WTC11 (cell line): ENCODE measurements around the gene ADAM22. TPM values are rescaled to one million over a fixed set of nuclear protein-coding genes. Genes with fewer than 3 reads are reported as not detected.

Experiments used
- ATAC-seq: fragments of 200-7000 bp; cut with Tn5 transposase; 2 replicates; pipeline ENCODE4 v1.10.0; 2021; ENCODE audit warnings: mild to moderate bottlenecking, moderate library complexity
- CTCF ChIA-PET: fragments of 300-600 bp; sonication (Branson Sonifier 250); formaldehyde crosslinking; loops from one replicate; lab custom pipeline; 2021; ENCODE audit warnings: antibody characterized with exemption; lab: Charles Lee
- POLR2A ChIA-PET: fragments of 350-600 bp; sonication (Branson Sonifier 250); formaldehyde crosslinking; loops from one replicate; lab custom pipeline; 2021; ENCODE audit warnings: antibody characterized with exemption; lab: Charles Lee
- DNase-seq: peaks from one replicate; pipeline ENCODE4 v3.0.0; 2021; ENCODE audit warnings: low spot score
- H3K27ac Mint-ChIP-seq: 2 replicates; pipeline ENCODE4 v1.8.0; 2021; ENCODE audit warnings: mixed read lengths
- H3K27me3 Mint-ChIP-seq: 2 replicates; pipeline ENCODE4 v1.8.0; 2021; ENCODE audit warnings: low read depth, mild to moderate bottlenecking, moderate library complexity, mixed read lengths
- H3K36me3 Mint-ChIP-seq: 2 replicates; pipeline ENCODE4 v1.8.0; 2021; ENCODE audit warnings: mixed read lengths
- H3K4me1 Mint-ChIP-seq: 2 replicates; pipeline ENCODE4 v1.8.0; 2022; ENCODE audit warnings: mixed read lengths
- H3K4me3 Mint-ChIP-seq: 2 replicates; pipeline ENCODE4 v1.8.0; 2021; ENCODE audit warnings: mild to moderate bottlenecking, moderate library complexity, mixed read lengths
- H3K9me3 Mint-ChIP-seq: 2 replicates; pipeline ENCODE4 v1.8.0; 2021; ENCODE audit warnings: mixed read lengths
- ATF1 ChIP-seq: sonication (generic); formaldehyde crosslinking; IDR thresholded peaks from 2 replicates; pipeline ENCODE4 v1.8.1; 2023; ENCODE audit warnings: mild to moderate bottlenecking, moderate library complexity, missing genetic modification reagents
- CREB1 ChIP-seq: sonication (generic); formaldehyde crosslinking; IDR thresholded peaks from 2 replicates; pipeline ENCODE4 v1.8.0; 2023; ENCODE audit warnings: mild to moderate bottlenecking, missing genetic modification reagents
- EMX1 ChIP-seq: fragments of 250-450 bp; sonication (Bioruptor Pico); IDR thresholded peaks from 2 replicates; pipeline ENCODE4 v1.8.0; 2021; ENCODE audit warnings: mild to moderate bottlenecking
- ETV6 ChIP-seq: sonication (generic); formaldehyde crosslinking; IDR thresholded peaks from 2 replicates; pipeline ENCODE4 v1.8.1; 2022; ENCODE audit warnings: mild to moderate bottlenecking, missing genetic modification reagents
- GABPB1 ChIP-seq: sonication (generic); formaldehyde crosslinking; IDR thresholded peaks from 2 replicates; pipeline ENCODE4 v1.8.1; 2023; ENCODE audit warnings: mild to moderate bottlenecking, missing genetic modification reagents
- JUN ChIP-seq: sonication (generic); formaldehyde crosslinking; IDR thresholded peaks from 2 replicates; pipeline ENCODE4 v1.8.0; 2023; ENCODE audit warnings: mild to moderate bottlenecking, missing genetic modification reagents
- MYBL2 ChIP-seq: sonication (generic); formaldehyde crosslinking; IDR thresholded peaks from 2 replicates; pipeline ENCODE4 v1.8.1; 2023; ENCODE audit warnings: mild to moderate bottlenecking, moderate library complexity, missing genetic modification reagents
- NFYB ChIP-seq: sonication (generic); formaldehyde crosslinking; conservative IDR thresholded peaks from 2 replicates; pipeline ENCODE4 v1.8.0; 2022; ENCODE audit warnings: low read depth, missing genetic modification reagents
- NR1H2 ChIP-seq: sonication (generic); formaldehyde crosslinking; IDR thresholded peaks from 2 replicates; pipeline ENCODE4 v1.9.0; 2021; ENCODE audit warnings: mild to moderate bottlenecking, moderate library complexity, missing genetic modification reagents
- NR3C1 ChIP-seq: sonication (generic); formaldehyde crosslinking; conservative IDR thresholded peaks from 2 replicates; pipeline ENCODE4 v1.8.1; 2023; ENCODE audit warnings: low read depth, mild to moderate bottlenecking, missing genetic modification reagents
- RELA ChIP-seq: sonication (generic); formaldehyde crosslinking; IDR thresholded peaks from 2 replicates; pipeline ENCODE4 v1.8.1; 2022; ENCODE audit warnings: missing genetic modification reagents, mild to moderate bottlenecking, borderline replicate concordance
- SMAD3 ChIP-seq: sonication (generic); formaldehyde crosslinking; IDR thresholded peaks from 2 replicates; pipeline ENCODE4 v1.8.0; 2022; ENCODE audit warnings: missing genetic modification reagents, mild to moderate bottlenecking, borderline replicate concordance
- SMAD4 ChIP-seq: sonication (generic); formaldehyde crosslinking; IDR thresholded peaks from 2 replicates; pipeline ENCODE4 v1.8.0; 2022; ENCODE audit warnings: mild to moderate bottlenecking, missing genetic modification reagents
- ZNF121 ChIP-seq: sonication (generic); formaldehyde crosslinking; IDR thresholded peaks from 2 replicates; pipeline ENCODE4 v1.8.0; 2023; ENCODE audit warnings: missing genetic modification reagents
- ZNF219 ChIP-seq: sonication (generic); formaldehyde crosslinking; IDR thresholded peaks from 2 replicates; pipeline ENCODE4 v1.8.0; 2023; ENCODE audit warnings: missing genetic modification reagents, mild to moderate bottlenecking, borderline replicate concordance
- ZNF263 ChIP-seq: sonication (generic); formaldehyde crosslinking; IDR thresholded peaks from 2 replicates; pipeline ENCODE4 v1.8.1; 2022; ENCODE audit warnings: low read depth, mild to moderate bottlenecking, moderate library complexity, missing genetic modification reagents
- ZNF317 ChIP-seq: sonication (generic); formaldehyde crosslinking; IDR thresholded peaks from 2 replicates; pipeline ENCODE4 v1.8.1; 2023; ENCODE audit warnings: low read depth, mild to moderate bottlenecking, moderate library complexity, missing genetic modification reagents, borderline replicate concordance
- ZNF423 ChIP-seq: fragments of 250-450 bp; sonication (Bioruptor Pico); IDR thresholded peaks from 2 replicates; pipeline ENCODE4 v2.1.2; 2022; ENCODE audit warnings: mild to moderate bottlenecking, moderate library complexity
- total RNA-seq: library from RNA; stranded (reverse); gene quantifications from 3 replicates; pipeline ENCODE4 v1.2.3, GENCODE V29; 2021
- TF ChIP-seq, protein P1 (sequence below): sonication (generic); formaldehyde crosslinking; IDR thresholded peaks from 2 replicates; pipeline ENCODE4 v1.8.1; 2022; ENCODE audit warnings: low read depth, mild to moderate bottlenecking, moderate library complexity, missing genetic modification reagents, borderline replicate concordance
- TF ChIP-seq, protein P2 (sequence below): sonication (generic); formaldehyde crosslinking; IDR thresholded peaks from 2 replicates; pipeline ENCODE4 v1.8.0; 2022; ENCODE audit warnings: mild to moderate bottlenecking, missing genetic modification reagents
- TF ChIP-seq, protein P3 (sequence below): sonication (generic); formaldehyde crosslinking; IDR thresholded peaks from 2 replicates; pipeline ENCODE4 v1.8.1; 2023; ENCODE audit warnings: mild to moderate bottlenecking, missing genetic modification reagents
- TF ChIP-seq, protein P4 (sequence below): sonication (generic); formaldehyde crosslinking; IDR thresholded peaks from 2 replicates; pipeline ENCODE4 v1.8.1; 2023; ENCODE audit warnings: mild to moderate bottlenecking, moderate library complexity, missing genetic modification reagents
- TF ChIP-seq, protein P5 (sequence below): sonication (generic); formaldehyde crosslinking; IDR thresholded peaks from 2 replicates; pipeline ENCODE4 v1.8.0; 2022; ENCODE audit warnings: mild to moderate bottlenecking, missing genetic modification reagents
- TF ChIP-seq, protein P6 (sequence below): sonication (generic); formaldehyde crosslinking; IDR thresholded peaks from 2 replicates; pipeline ENCODE4 v1.8.0; 2022; ENCODE audit warnings: mild to moderate bottlenecking, missing genetic modification reagents

The ADAM22 gene
- total RNA-seq, 1 experiment from 2014 or later: 12.4 TPM

DNA sequence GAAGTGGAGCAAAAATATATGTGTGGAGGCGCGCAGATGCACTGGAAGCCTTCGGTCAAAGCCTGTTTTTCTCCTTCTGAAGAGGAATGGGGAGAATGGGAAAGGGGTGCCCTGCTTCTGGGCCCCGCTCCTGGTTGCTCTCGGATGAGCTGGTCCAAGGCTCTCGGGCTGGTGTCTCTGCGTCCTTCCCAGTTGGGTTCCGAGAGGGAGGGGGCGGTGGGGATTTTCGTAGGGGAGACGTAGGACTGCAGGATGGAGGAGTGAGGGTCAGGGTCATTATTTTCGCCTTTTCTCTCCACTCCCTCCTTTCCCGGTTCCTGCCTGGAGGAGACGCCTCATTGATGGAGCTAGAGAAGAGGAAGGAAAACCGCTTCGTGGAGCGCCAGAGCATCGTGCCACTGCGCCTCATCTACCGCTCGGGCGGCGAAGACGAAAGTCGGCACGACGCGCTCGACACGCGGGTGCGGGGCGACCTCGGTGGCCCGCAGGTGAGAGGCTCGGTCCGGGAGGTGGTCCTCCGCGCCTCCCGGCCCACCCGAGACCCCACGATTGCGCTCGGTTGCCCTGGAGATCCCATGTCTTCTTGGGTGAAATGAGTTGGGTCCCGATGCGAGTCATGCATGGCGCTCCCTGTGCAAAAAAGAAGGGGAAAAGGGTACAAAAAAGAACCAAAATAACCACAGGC, 790 bp downstream of the ADAM22 start (continued):
- TF ChIP-seq RELA: peak; percentile 66; the same call in 1 of the 2 replicates
- 0 out of 2 replicates have a peak, but pooled peaks have one; percentile 62 for TF ChIP-seq JUN (CRISPR knock-in tag)
- TF ChIP-seq NFYB: no peak
- TF ChIP-seq, protein P1, sequence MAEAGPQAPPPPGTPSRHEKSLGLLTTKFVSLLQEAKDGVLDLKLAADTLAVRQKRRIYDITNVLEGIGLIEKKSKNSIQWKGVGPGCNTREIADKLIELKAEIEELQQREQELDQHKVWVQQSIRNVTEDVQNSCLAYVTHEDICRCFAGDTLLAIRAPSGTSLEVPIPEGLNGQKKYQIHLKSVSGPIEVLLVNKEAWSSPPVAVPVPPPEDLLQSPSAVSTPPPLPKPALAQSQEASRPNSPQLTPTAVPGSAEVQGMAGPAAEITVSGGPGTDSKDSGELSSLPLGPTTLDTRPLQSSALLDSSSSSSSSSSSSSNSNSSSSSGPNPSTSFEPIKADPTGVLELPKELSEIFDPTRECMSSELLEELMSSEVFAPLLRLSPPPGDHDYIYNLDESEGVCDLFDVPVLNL (CRISPR knock-in tag): no peak
- TF ChIP-seq NR3C1: no peak
- no peak for TF ChIP-seq EMX1 (CRISPR knock-in tag)
- no peak for TF ChIP-seq NR1H2 (CRISPR knock-in tag)
- TF ChIP-seq CREB1: no peak
- TF ChIP-seq ZNF219 (CRISPR knock-in tag): peak; percentile 66; the same call in 1 of the 2 replicates
- no peak for TF ChIP-seq ZNF317 (CRISPR knock-in tag)
- TF ChIP-seq, protein P2, sequence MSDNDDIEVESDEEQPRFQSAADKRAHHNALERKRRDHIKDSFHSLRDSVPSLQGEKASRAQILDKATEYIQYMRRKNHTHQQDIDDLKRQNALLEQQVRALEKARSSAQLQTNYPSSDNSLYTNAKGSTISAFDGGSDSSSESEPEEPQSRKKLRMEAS (CRISPR knock-in tag): peak; percentile 87
- no peak for TF ChIP-seq ETV6 (CRISPR knock-in tag)
- no peak for TF ChIP-seq ATF1 (CRISPR knock-in tag)
- TF ChIP-seq, protein P3, sequence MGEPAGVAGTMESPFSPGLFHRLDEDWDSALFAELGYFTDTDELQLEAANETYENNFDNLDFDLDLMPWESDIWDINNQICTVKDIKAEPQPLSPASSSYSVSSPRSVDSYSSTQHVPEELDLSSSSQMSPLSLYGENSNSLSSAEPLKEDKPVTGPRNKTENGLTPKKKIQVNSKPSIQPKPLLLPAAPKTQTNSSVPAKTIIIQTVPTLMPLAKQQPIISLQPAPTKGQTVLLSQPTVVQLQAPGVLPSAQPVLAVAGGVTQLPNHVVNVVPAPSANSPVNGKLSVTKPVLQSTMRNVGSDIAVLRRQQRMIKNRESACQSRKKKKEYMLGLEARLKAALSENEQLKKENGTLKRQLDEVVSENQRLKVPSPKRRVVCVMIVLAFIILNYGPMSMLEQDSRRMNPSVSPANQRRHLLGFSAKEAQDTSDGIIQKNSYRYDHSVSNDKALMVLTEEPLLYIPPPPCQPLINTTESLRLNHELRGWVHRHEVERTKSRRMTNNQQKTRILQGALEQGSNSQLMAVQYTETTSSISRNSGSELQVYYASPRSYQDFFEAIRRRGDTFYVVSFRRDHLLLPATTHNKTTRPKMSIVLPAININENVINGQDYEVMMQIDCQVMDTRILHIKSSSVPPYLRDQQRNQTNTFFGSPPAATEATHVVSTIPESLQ (CRISPR knock-in tag): no peak
- TF ChIP-seq, all 79 proteins: peak for 14

DNA sequence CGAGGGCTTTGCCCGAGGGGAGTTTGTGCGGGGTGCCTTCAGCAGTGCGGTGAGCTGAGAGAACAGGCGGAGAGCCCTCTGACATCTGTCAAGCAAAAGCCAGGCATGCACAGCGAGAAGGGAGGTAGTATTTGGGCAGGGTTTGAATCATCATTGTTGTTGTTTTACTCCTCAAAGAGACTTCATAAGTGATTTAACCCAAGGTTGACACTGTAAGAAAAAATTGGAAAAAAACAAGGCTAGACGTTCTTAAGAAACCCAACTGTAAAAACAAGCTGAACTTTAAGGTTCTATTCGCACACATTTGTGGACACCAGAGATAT, 1.3 kb downstream of the ADAM22 start:
- peaks cover 11% of the 10 kb centered on the region for H3K36me3 Mint-ChIP-seq
- ChIA-PET POLR2A (interaction anchor here (0.9 kb wide), 1 partner anchor 9 kb away, joined by 4 read pairs; no protein-coding TSS in a partner anchor), CTCF (interaction anchor here (1.2 to 1.5 kb wide), 3 partner anchors 9 to 282 kb away, joined by 3 to 5 read pairs (median 4); no protein-coding TSS in a partner anchor)
- H3K27me3 Mint-ChIP-seq: peaks cover 12% of the 10 kb centered on the region
- ATAC-seq (no peak), DNase-seq (no peak)
- H3K9me3 Mint-ChIP-seq: no peaks in the 10 kb centered on the region
- no peak for TF ChIP-seq ZNF121 (CRISPR knock-in tag)
- TF ChIP-seq, protein P4, sequence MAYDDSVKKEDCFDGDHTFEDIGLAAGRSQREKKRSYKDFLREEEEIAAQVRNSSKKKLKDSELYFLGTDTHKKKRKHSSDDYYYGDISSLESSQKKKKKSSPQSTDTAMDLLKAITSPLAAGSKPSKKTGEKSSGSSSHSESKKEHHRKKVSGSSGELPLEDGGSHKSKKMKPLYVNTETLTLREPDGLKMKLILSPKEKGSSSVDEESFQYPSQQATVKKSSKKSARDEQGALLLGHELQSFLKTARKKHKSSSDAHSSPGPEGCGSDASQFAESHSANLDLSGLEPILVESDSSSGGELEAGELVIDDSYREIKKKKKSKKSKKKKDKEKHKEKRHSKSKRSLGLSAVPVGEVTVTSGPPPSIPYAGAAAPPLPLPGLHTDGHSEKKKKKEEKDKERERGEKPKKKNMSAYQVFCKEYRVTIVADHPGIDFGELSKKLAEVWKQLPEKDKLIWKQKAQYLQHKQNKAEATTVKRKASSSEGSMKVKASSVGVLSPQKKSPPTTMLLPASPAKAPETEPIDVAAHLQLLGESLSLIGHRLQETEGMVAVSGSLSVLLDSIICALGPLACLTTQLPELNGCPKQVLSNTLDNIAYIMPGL (CRISPR knock-in tag): no peak
- TF ChIP-seq SMAD3 (CRISPR knock-in tag): no peak
- no peak for TF ChIP-seq ZNF423 (CRISPR knock-in tag)
- peaks cover 8% of the 10 kb centered on the region for H3K4me1 Mint-ChIP-seq
- H3K4me3 Mint-ChIP-seq: peak overlapping the region; percentile 91
- no peak overlapping the region for H3K27ac Mint-ChIP-seq

DNA sequence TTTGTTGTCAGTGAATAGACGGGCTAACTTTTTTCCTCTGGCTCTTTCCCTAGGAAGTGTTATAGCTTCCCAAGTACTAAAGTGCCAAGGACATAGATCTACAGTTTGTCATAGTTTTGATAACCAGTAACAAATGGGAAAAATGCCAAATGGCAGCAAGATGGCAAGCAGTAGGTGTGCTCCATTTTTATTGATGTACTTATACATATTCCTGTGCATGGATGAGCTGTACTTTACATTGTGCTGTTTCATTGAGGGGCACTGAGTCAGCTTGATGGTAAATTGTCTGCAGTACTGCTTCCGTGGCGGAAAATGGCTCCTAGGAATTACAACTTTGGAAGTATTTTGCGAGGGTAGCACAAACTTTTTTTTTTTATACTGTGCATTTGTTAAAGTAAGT, 7.1 kb downstream of the ADAM22 start:
- POLR2A ChIA-PET: interaction anchor here (0.6 kb wide), 1 partner anchor 1561 kb away, joined by 5 read pairs; no protein-coding TSS in a partner anchor
- no peaks in the 10 kb centered on the region for H3K27me3 Mint-ChIP-seq
- H3K9me3 Mint-ChIP-seq: no peaks in the 10 kb centered on the region
- no peak overlapping the region for H3K27ac Mint-ChIP-seq
- CTCF ChIA-PET: no interaction called here
- H3K36me3 Mint-ChIP-seq: peaks cover 11% of the 10 kb centered on the region
- no peaks in the 10 kb centered on the region for H3K4me1 Mint-ChIP-seq
- ATAC-seq (no peak), DNase-seq (no peak)
- no peak overlapping the region for H3K4me3 Mint-ChIP-seq
- TF ChIP-seq NFYB (no peak), ZNF263 (CRISPR knock-in tag) (no peak), MYBL2 (CRISPR knock-in tag) (no peak), RELA (no peak), GABPB1 (no peak), SMAD4 (CRISPR knock-in tag) (no peak)
- TF ChIP-seq, protein P5, sequence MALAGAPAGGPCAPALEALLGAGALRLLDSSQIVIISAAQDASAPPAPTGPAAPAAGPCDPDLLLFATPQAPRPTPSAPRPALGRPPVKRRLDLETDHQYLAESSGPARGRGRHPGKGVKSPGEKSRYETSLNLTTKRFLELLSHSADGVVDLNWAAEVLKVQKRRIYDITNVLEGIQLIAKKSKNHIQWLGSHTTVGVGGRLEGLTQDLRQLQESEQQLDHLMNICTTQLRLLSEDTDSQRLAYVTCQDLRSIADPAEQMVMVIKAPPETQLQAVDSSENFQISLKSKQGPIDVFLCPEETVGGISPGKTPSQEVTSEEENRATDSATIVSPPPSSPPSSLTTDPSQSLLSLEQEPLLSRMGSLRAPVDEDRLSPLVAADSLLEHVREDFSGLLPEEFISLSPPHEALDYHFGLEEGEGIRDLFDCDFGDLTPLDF (CRISPR knock-in tag): no peak
- TF ChIP-seq, protein P6, sequence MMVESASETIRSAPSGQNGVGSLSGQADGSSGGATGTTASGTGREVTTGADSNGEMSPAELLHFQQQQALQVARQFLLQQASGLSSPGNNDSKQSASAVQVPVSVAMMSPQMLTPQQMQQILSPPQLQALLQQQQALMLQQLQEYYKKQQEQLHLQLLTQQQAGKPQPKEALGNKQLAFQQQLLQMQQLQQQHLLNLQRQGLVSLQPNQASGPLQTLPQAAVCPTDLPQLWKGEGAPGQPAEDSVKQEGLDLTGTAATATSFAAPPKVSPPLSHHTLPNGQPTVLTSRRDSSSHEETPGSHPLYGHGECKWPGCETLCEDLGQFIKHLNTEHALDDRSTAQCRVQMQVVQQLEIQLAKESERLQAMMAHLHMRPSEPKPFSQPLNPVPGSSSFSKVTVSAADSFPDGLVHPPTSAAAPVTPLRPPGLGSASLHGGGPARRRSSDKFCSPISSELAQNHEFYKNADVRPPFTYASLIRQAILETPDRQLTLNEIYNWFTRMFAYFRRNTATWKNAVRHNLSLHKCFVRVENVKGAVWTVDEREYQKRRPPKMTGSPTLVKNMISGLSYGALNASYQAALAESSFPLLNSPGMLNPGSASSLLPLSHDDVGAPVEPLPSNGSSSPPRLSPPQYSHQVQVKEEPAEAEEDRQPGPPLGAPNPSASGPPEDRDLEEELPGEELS (CRISPR knock-in tag): no peak
